H1 (cell line): ENCODE results near the gene DCAF8L2. TPM values are rescaled to one million over a fixed set of nuclear protein-coding genes. Genes with fewer than 3 reads are reported as not detected.

Experiments
- CTCF ChIA-PET: fragments of 300-600 bp; sonication (Branson Sonifier 250); formaldehyde crosslinking; loops from one replicate; lab custom pipeline; 2021; ENCODE audit not compliant: partially characterized antibody; lab: Charles Lee
- POLR2A ChIA-PET: fragments of 300-600 bp; sonication (Branson Sonifier 250); formaldehyde crosslinking; loops from one replicate; lab custom pipeline; 2021; ENCODE audit warnings: inconsistent platforms; ENCODE audit not compliant: partially characterized antibody; lab: Charles Lee
- DNase-seq, 2 experiments: peaks; one replicate each; pipeline versions ENCODE4 v3.0.0 to v3.0.0-alpha.2; 2010 to 2022; ENCODE audit warnings: low spot score in 2 of 2, low read depth in 1 of 2, mixed read lengths in 1 of 2
- FAIRE-seq: peaks from 2 replicates; lab custom pipeline; 2011; peaks lifted over from hg19 to GRCh38; lab: Jason Lieb, UNC
- H2AFZ ChIP-seq: 2 replicates; pipeline ENCODE4 v1.8.1; 2012; ENCODE audit warnings: low read length, inconsistent platforms
- H2AK5ac ChIP-seq: 2 replicates; pipeline ENCODE4 v1.6.1; 2013; ENCODE audit warnings: low read depth, low read length
- H2BK120ac ChIP-seq: replicated peaks from 2 replicates; pipeline ENCODE3; 2013; ENCODE audit warnings: low read depth, low read length, inconsistent platforms
- H2BK12ac ChIP-seq: 2 replicates; pipeline ENCODE4 v1.6.1; 2013; ENCODE audit warnings: low read depth, low read length
- H2BK15ac ChIP-seq: 2 replicates; pipeline ENCODE4 v1.6.1; 2013; ENCODE audit warnings: low read length
- H2BK20ac ChIP-seq: 2 replicates; pipeline ENCODE4 v1.6.1; 2013; ENCODE audit warnings: low read length
- H2BK5ac ChIP-seq: 2 replicates; pipeline ENCODE4 v1.6.1; 2013; ENCODE audit warnings: low read depth, low read length
- H3K14ac ChIP-seq: 2 replicates; pipeline ENCODE4 v1.6.1; 2013; ENCODE audit warnings: inconsistent platforms; ENCODE audit not compliant: insufficient read length
- H3K18ac ChIP-seq: 2 replicates; pipeline ENCODE4 v1.6.1; 2013; ENCODE audit warnings: low read length; ENCODE audit errors: extremely low read depth
- H3K23ac ChIP-seq: 2 replicates; pipeline ENCODE4 v1.6.1; 2013; ENCODE audit warnings: inconsistent platforms; ENCODE audit not compliant: insufficient read length
- H3K23me2 ChIP-seq: 2 replicates; pipeline ENCODE4 v1.6.1; 2013; ENCODE audit warnings: low read depth, low read length
- H3K27ac ChIP-seq: 2 replicates; pipeline ENCODE4 v1.6.1; 2011; ENCODE audit warnings: low read depth, low read length, inconsistent platforms
- H3K27me3 ChIP-seq, 4 experiments: replicated peaks in 1 of 4; 1 replicate in 1 of 4; 2 replicates in 3 of 4; pipeline versions ENCODE4 v1.6.1 to v1.8.1; 2011 to 2013; ENCODE audit warnings: low read length in 3 of 4, mild to moderate bottlenecking in 3 of 4, inconsistent platforms in 2 of 4, mixed read lengths in 2 of 4, moderate library complexity in 1 of 4; ENCODE audit not compliant: control insufficient read depth in 3 of 4, insufficient read depth in 3 of 4; ENCODE audit errors: extremely low read depth in 1 of 4
- H3K36me3 ChIP-seq, 4 experiments: 2 replicates each; pipeline versions ENCODE4 v1.6.1 to v1.8.1; 2011 to 2013; ENCODE audit warnings: mild to moderate bottlenecking in 4 of 4, low read length in 3 of 4, moderate library complexity in 2 of 4, control low read depth in 1 of 4, inconsistent platforms in 1 of 4; ENCODE audit not compliant: insufficient read depth in 4 of 4, control insufficient read depth in 2 of 4
- H3K4ac ChIP-seq: replicated peaks from 2 replicates; pipeline ENCODE3; 2013; ENCODE audit warnings: low read length, low read depth, mixed read lengths, inconsistent platforms; ENCODE audit not compliant: insufficient read length
- H3K4me1 ChIP-seq, 4 experiments: replicated peaks in 1 of 4; 1 replicate in 1 of 4; 2 replicates in 3 of 4; pipeline versions ENCODE4 v1.6.1 to v1.8.1; 2011 to 2013; ENCODE audit warnings: low read length in 3 of 4, inconsistent platforms in 2 of 4, mixed read lengths in 1 of 4; ENCODE audit not compliant: insufficient read depth in 4 of 4, control insufficient read depth in 3 of 4
- H3K4me2 ChIP-seq, 2 experiments: 2 replicates each; pipeline versions ENCODE4 v1.6.1 to v1.8.1; 2011 to 2013; ENCODE audit warnings: low read depth in 2 of 2, low read length in 2 of 2, control low read depth in 1 of 2, inconsistent platforms in 1 of 2, mild to moderate bottlenecking in 1 of 2; ENCODE audit not compliant: insufficient read depth in 1 of 2
- H3K4me3 ChIP-seq, 4 experiments: fragments of 200-600, 300-600 bp in 1 of 4; sonication (generic), shearing (Covaris generic), sonication (Bioruptor Twin) in 1 of 4; 2 replicates each; pipeline versions ENCODE4 v1.5.1 to v1.8.1; 2011 to 2016; ENCODE audit warnings: low read length in 4 of 4, low read depth in 3 of 4, control low read depth in 2 of 4, inconsistent platforms in 2 of 4, mild to moderate bottlenecking in 2 of 4, mixed read lengths in 1 of 4, moderate library complexity in 1 of 4; ENCODE audit not compliant: insufficient read depth in 2 of 4; ENCODE audit errors: extremely low read depth in 1 of 4
- H3K56ac ChIP-seq: replicated peaks from 2 replicates; pipeline ENCODE3; 2013; ENCODE audit warnings: low read depth, mild to moderate bottlenecking, mixed read lengths, low read length, inconsistent platforms; ENCODE audit not compliant: insufficient read length
- H3K79me1 ChIP-seq: 2 replicates; pipeline ENCODE4 v1.6.1; 2013; ENCODE audit warnings: low read depth, low read length, control low read depth
- H3K79me2 ChIP-seq, 2 experiments: 2 replicates each; pipeline versions ENCODE4 v1.6.1 to v1.8.1; 2012 to 2013; ENCODE audit warnings: low read length in 2 of 2, mild to moderate bottlenecking in 2 of 2, inconsistent platforms in 1 of 2; ENCODE audit not compliant: insufficient read depth in 2 of 2, control insufficient read depth in 1 of 2
- H3K9ac ChIP-seq, 4 experiments: replicated peaks in 1 of 4; 1 replicate in 1 of 4; 2 replicates in 3 of 4; pipeline versions ENCODE4 v1.6.1 to v1.8.1; 2011 to 2013; ENCODE audit warnings: low read depth in 3 of 4, low read length in 3 of 4, control low read depth in 2 of 4, mild to moderate bottlenecking in 2 of 4, moderate library complexity in 2 of 4, inconsistent platforms in 1 of 4; ENCODE audit errors: extremely low read depth in 1 of 4
- H3K9me3 ChIP-seq, 2 experiments: 2 replicates each; pipeline versions ENCODE4 v1.6.1 to v1.8.1; 2012 to 2013; ENCODE audit warnings: mild to moderate bottlenecking in 2 of 2, moderate library complexity in 2 of 2, control low read depth in 1 of 2, inconsistent platforms in 1 of 2, low read depth in 1 of 2, low read length in 1 of 2, mixed read lengths in 1 of 2; ENCODE audit not compliant: insufficient read depth in 2 of 2
- H4K20me1 ChIP-seq, 2 experiments: replicated peaks in 1 of 2; 2 replicates each; pipeline versions ENCODE3 to v1.8.1; 2011 to 2013; ENCODE audit warnings: inconsistent platforms in 2 of 2, low read length in 2 of 2, mild to moderate bottlenecking in 1 of 2; ENCODE audit not compliant: insufficient read depth in 2 of 2, control insufficient read depth in 1 of 2
- H4K5ac ChIP-seq: 2 replicates; pipeline ENCODE4 v1.6.1; 2013; ENCODE audit warnings: low read length, low read depth, mixed read lengths, inconsistent platforms; ENCODE audit not compliant: insufficient read length
- H4K8ac ChIP-seq: 2 replicates; pipeline ENCODE4 v1.8.0; 2013; ENCODE audit warnings: mild to moderate bottlenecking, moderate library complexity, low read length, inconsistent platforms; ENCODE audit not compliant: insufficient read depth; ENCODE audit errors: extremely low read depth
- H4K91ac ChIP-seq: replicated peaks from 2 replicates; pipeline ENCODE3; 2013; ENCODE audit warnings: low read length, mixed read lengths, inconsistent platforms; ENCODE audit not compliant: insufficient read length
- BACH1 ChIP-seq: IDR thresholded peaks from 2 replicates; pipeline ENCODE4 v1.6.1; 2012; ENCODE audit warnings: low read length, improper control_type of control experiment
- KDM1A ChIP-seq: fragments of 200-600, 300-600 bp; sonication (generic); IDR thresholded peaks from 2 replicates; pipeline ENCODE4 v1.7.1; 2016; ENCODE audit warnings: mild to moderate bottlenecking, low read length, borderline replicate concordance
- SIX5 ChIP-seq: IDR thresholded peaks from 2 replicates; pipeline ENCODE4 v1.6.1; 2011; ENCODE audit warnings: mild to moderate bottlenecking, low read depth, low read length
- TEAD4 ChIP-seq: IDR thresholded peaks from 2 replicates; pipeline ENCODE4 v1.6.1; 2012; ENCODE audit warnings: low read depth, low read length, inconsistent platforms, mixed read lengths
- polyA plus RNA-seq, 7 experiments: library from polyadenylated mRNA; depleted of rRNA in 3 of 7; stranded (reverse) in 5 of 7; unstranded in 2 of 7; fragments of >200 nt in 5 of 7; fragments of 200-250 nt in 2 of 7; gene quantifications; 1 replicate in 5 of 7; 2 replicates in 1 of 7; 4 replicates in 1 of 7; pipeline versions ENCODE4 v1.2.1 to v1.2.3, GENCODE V29; 2011 to 2013; ENCODE audit warnings: missing spikeins in 2 of 7, mixed read lengths in 2 of 7
- total RNA-seq: library from RNA; stranded (reverse); fragmentation: NEBNext Ultra II Directional; extraction: Animal tissue kit (Norgen Biotek cat#: 25700); gene quantifications from 2 replicates; pipeline ENCODE4 v1.2.1, GENCODE V29; 2021

DCAF8L2 gene
- total and polyA plus RNA-seq, 2 of the 8 experiments (the other 6 are each of a cell fraction or from before 2014, with no cell fraction given): not detected

DNA sequence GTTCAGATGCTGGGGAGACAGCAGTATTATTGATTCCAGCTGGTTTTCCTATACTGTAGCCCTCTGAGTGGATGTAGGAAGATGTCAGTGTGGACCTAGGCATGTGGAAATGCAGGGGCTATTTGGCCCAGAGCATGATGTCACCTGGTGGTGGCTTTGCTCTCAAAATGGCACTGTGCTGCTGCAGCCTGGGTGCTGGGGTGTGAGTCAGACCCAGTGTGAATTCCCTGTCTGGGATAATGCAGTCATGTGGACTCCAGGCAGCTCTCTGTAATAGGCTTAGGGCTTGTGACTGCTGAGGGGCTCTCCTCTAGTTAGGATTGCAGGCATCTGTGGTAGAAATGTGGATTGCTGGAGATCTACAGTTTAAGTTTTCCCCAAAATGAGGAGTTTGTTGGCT lies 70.7 kb downstream of the DCAF8L2 start:
- no peak overlapping the region for H3K56ac ChIP-seq
- CTCF ChIA-PET: no interaction called here
- no peak for TF ChIP-seq BACH1
- TF ChIP-seq KDM1A: no peak
- no peak for TF ChIP-seq TEAD4
- no peak for TF ChIP-seq SIX5

More for the DNA sequence above, 70.7 kb downstream of the DCAF8L2 start:
- Histone ChIP-seq H4K5ac (no peak overlapping the region), H3K27ac (no peak overlapping the region), H3K79me1 (no peaks in the 10 kb centered on the region), H3K79me2 (no peaks in the 10 kb centered on the region), H2BK5ac (no peak overlapping the region), H3K23me2 (no peaks in the 10 kb centered on the region), H4K91ac (no peak overlapping the region), H3K36me3 (no peaks in the 10 kb centered on the region), H3K4ac (no peak overlapping the region), H2BK20ac (no peak overlapping the region), H3K18ac (no peak overlapping the region), H3K27me3 (no peaks in the 10 kb centered on the region), H2AFZ (no peak overlapping the region; the same call in 1 of the 2 replicates), H3K4me2 (no peak overlapping the region), H3K4me1 (no peaks in the 10 kb centered on the region), H3K9ac (no peak overlapping the region), H4K8ac (no peak overlapping the region), H3K23ac (no peak overlapping the region), H2BK120ac (no peak overlapping the region), H3K9me3 (no peaks in the 10 kb centered on the region), H2BK15ac (no peak overlapping the region), H3K14ac (no peak overlapping the region), H3K4me3 (no peak overlapping the region), H2BK12ac (no peak overlapping the region), H4K20me1 (no peaks in the 10 kb centered on the region), H2AK5ac (no peak overlapping the region)
- POLR2A ChIA-PET: no interaction called here
- DNase-seq: no peak
- FAIRE-seq: no peak
